ENCODE results near the gene PTPN2.

Gene PTPN2

DNA sequence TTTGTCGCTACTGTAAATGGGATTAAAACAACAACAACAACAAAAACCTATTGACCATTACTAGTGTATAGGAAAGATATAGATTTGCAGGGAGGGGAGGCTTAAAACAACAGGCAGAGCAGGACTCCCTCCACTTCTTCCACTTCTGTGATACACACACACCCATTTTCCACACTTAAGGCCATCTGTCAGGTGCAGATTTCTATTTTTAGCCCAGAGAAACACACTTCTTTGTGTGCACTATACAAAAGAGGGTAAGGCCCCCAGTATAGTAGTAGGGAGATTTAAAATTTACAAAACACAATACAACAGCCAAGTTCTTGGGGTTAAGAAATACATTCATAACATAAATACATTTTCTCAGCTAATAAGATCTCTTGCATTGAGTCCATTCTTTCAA lies 22.4 kb downstream of the PTPN2 start:
- TF ChIP-seq, protein P1, sequence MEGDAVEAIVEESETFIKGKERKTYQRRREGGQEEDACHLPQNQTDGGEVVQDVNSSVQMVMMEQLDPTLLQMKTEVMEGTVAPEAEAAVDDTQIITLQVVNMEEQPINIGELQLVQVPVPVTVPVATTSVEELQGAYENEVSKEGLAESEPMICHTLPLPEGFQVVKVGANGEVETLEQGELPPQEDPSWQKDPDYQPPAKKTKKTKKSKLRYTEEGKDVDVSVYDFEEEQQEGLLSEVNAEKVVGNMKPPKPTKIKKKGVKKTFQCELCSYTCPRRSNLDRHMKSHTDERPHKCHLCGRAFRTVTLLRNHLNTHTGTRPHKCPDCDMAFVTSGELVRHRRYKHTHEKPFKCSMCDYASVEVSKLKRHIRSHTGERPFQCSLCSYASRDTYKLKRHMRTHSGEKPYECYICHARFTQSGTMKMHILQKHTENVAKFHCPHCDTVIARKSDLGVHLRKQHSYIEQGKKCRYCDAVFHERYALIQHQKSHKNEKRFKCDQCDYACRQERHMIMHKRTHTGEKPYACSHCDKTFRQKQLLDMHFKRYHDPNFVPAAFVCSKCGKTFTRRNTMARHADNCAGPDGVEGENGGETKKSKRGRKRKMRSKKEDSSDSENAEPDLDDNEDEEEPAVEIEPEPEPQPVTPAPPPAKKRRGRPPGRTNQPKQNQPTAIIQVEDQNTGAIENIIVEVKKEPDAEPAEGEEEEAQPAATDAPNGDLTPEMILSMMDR (conservative IDR thresholded peaks at IDR 0.05; ENCODE audit: low read depth, low read length): no peak
- H3K4me1 ChIP-seq (ENCODE audit: low read depth, poor library complexity, severe bottlenecking): peaks cover 84% of the 10 kb centered on the region
- no peaks in the 10 kb centered on the region for H3K27me3 ChIP-seq (ENCODE audit: insufficient read depth, low read depth)
- H3K27ac ChIP-seq: peak overlapping the region; percentile 52
- peaks cover 97% of the 10 kb centered on the region for H3K79me2 ChIP-seq (ENCODE audit: insufficient read depth, low read depth)
- no peaks in the 10 kb centered on the region for H4K20me1 ChIP-seq (ENCODE audit: insufficient read depth)
- H3K4me2 ChIP-seq: peak overlapping the region; percentile 95
- H3K36me3 ChIP-seq (ENCODE audit: insufficient read depth): no peaks in the 10 kb centered on the region
- H2AFZ ChIP-seq (ENCODE audit: low read depth): no peak overlapping the region
- H3K4me3 ChIP-seq (IDR thresholded peaks at IDR 0.05; ENCODE audit: insufficient read depth, low read depth, low read length): no peak overlapping the region
- H3K9ac ChIP-seq: peak overlapping the region; percentile 27; the same call in 1 of the 2 replicates

DNA sequence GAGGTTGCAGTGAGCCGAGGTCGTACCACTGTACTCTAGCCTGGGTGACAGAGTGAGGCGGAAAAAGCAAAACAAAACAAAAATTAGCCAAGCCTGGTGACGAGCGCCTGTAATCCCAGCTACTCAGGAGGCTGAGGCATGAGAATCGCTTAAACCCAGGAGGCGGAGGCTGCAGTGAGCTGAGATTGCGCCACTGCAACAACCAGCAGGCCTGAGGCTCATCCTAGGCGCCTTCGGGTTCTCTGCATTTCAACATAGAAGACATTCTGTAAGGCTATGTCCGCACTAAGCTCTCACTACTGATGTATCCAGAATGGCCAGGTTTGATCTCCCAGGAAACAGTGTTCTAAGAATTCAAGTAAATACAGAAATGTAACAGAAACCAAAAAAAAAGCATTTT lies 23.5 kb downstream of the PTPN2 start:
- TF ChIP-seq, protein P1 (conservative IDR thresholded peaks at IDR 0.05; ENCODE audit: low read depth, low read length): no peak
- Histone ChIP-seq H4K20me1 (ENCODE audit: insufficient read depth) (no peaks in the 10 kb centered on the region), H3K4me1 (ENCODE audit: low read depth, poor library complexity, severe bottlenecking) (peaks cover 86% of the 10 kb centered on the region), H2AFZ (ENCODE audit: low read depth) (no peak overlapping the region), H3K79me2 (ENCODE audit: insufficient read depth, low read depth) (peaks cover 93% of the 10 kb centered on the region), H3K27ac (no peak overlapping the region), H3K9ac (no peak overlapping the region), H3K4me2 (peak overlapping the region; percentile 95), H3K27me3 (ENCODE audit: insufficient read depth, low read depth) (no peaks in the 10 kb centered on the region), H3K4me3 (IDR thresholded peaks at IDR 0.05; ENCODE audit: insufficient read depth, low read depth, low read length) (no peak overlapping the region), H3K36me3 (ENCODE audit: insufficient read depth) (no peaks in the 10 kb centered on the region)

DNA sequence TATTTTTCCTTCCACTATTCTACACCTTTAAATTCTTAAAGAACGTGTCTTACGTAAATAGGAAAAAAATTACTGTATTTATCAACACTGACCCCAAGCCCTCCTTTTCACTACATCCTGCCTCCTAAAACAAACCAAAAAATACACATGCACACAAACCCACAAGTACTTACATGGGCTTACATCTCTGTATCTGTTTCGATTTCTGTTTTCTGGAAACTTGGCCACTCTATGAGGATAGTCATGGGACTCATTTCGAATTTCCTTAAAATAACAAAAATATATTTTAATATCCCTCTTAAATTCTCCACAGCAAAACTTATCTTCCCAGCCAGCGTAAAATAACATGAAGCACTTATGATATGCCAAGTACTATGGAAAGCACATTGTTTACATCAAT lies 25.0 kb downstream of the PTPN2 start:
- H3K79me2 ChIP-seq (ENCODE audit: insufficient read depth, low read depth): peaks cover 94% of the 10 kb centered on the region
- H3K9ac ChIP-seq: no peak overlapping the region
- no peaks in the 10 kb centered on the region for H4K20me1 ChIP-seq (ENCODE audit: insufficient read depth)

DNA sequence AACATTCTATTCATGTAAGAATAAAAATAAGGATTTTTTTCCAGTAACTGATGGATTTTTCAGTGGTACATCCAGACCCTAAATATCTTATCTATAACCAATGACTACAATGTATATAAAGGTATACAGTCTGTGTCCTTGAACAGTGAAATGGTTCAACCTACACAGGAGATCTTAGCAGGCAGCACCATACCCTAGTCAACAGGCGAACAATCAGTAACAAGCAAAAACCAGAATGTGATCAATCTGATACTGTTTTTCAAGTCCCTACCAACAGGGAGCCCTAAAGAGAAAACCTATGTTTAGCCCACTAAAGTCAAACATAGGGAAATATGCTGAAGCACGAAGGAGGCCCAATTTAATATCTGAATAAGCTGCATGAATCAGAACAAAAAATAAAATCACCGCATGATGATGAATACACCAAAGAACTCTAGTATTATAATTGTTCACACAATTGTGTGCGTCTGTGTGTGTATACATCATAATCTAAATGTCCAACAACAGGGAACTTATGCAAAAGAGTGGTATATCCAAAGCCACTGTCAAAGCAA lies 26.0 kb downstream of the PTPN2 start:
- TF ChIP-seq, protein P1 (conservative IDR thresholded peaks at IDR 0.05; ENCODE audit: low read depth, low read length): no peak
- Histone ChIP-seq H3K9ac (no peak overlapping the region), H3K27me3 (ENCODE audit: insufficient read depth, low read depth) (no peaks in the 10 kb centered on the region), H3K36me3 (ENCODE audit: insufficient read depth) (no peaks in the 10 kb centered on the region), H3K27ac (peak overlapping the region; percentile 41; the same call in 1 of the 2 replicates), H3K4me1 (ENCODE audit: low read depth, poor library complexity, severe bottlenecking) (peaks cover 73% of the 10 kb centered on the region), H3K4me2 (peak overlapping the region; percentile 64), H3K4me3 (IDR thresholded peaks at IDR 0.05; ENCODE audit: insufficient read depth, low read depth, low read length) (no peak overlapping the region), H4K20me1 (ENCODE audit: insufficient read depth) (no peaks in the 10 kb centered on the region), H3K79me2 (ENCODE audit: insufficient read depth, low read depth) (peaks cover 86% of the 10 kb centered on the region), H2AFZ (ENCODE audit: low read depth) (no peak overlapping the region)

More for the DNA sequence above, 25.0 kb downstream of the PTPN2 start:
- H3K36me3 ChIP-seq (ENCODE audit: insufficient read depth): no peaks in the 10 kb centered on the region
- peaks cover 82% of the 10 kb centered on the region for H3K4me1 ChIP-seq (ENCODE audit: low read depth, poor library complexity, severe bottlenecking)
- H2AFZ ChIP-seq (ENCODE audit: low read depth): no peak overlapping the region
- peak overlapping the region; percentile 15; the same call in 1 of the 2 replicates for H3K27ac ChIP-seq
- no peaks in the 10 kb centered on the region for H3K27me3 ChIP-seq (ENCODE audit: insufficient read depth, low read depth)
- no peak overlapping the region for H3K4me3 ChIP-seq (IDR thresholded peaks at IDR 0.05; ENCODE audit: insufficient read depth, low read depth, low read length)
- H3K4me2 ChIP-seq: peak overlapping the region; percentile 64
- TF ChIP-seq, protein P1 (conservative IDR thresholded peaks at IDR 0.05; ENCODE audit: low read depth, low read length): no peak

Measured in KMS-11 (cell line).